Activated CD8-positive, alpha-beta memory T cell treated with anti-CD3 and anti-CD28 coated beads, Interleukin-2, amount 50 U/mL, for 24 hours (primary cell): ENCODE measurements around the gene KIAA0408.
"Not testable (repeated sequence)": the region's sequence is repeated elsewhere in the genome, so short reads cannot be mapped to it uniquely, and the experiment has no call there.

Experiments used
- DNase-seq: peaks from one replicate; pipeline ENCODE4 v3.0.0-alpha.2; 2020; ENCODE audit errors: extremely low read depth

KIAA0408 gene

DNA sequence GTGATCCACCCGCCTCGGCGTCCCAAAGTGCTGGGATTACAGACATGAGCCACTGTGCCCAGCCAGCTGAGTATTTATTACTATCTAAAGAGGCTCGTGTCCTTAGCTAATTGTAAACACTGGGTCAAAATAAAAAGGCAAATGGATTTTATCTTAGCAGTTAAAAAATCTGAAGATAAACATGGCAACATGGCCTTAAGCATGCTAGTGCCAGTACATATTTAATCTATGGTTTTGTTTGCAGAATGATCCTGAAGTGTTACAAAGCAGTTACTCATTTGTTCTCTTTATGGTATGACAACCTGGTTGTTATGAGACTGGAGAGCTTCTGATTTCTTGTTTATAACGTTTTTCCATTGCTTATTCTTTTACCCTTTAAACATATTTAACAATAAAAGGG is 3.9 kb upstream of the KIAA0408 start:
- no peak for DNase-seq

- DNase-seq = no peak
These were observed 3.2 kb upstream of the KIAA0408 start for GRCh38 chr6:127462376-127462775.

- DNase-seq = no peak
These were observed 1.3 kb upstream of the KIAA0408 start for GRCh38 chr6:127460465-127460864.

DNA sequence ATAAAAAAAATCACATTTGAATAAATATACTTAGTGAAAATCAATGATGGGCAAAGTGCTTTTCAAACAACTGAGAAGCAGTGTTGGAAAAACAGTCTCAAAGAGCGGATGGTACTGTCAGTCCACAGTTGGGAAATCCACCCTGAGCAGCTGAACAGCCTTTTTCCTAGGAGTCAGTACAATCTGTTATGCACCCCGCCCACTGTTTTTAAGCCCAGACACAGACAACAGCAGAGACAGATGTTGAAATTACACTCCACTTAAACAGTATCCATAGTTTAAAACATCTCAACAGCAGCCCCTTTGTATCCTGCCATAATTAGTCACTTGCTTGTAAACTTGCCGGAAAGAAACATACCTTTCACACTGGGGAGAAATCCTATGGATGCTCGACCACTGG is 372 bp downstream of the KIAA0408 start:
- no peak for DNase-seq

- no peak for DNase-seq
These were observed 967 bp downstream of the KIAA0408 start for GRCh38 chr6:127458222-127458621.

- DNase-seq = no peak
These were observed 1.6 kb downstream of the KIAA0408 start for GRCh38 chr6:127457456-127458064.

- DNase-seq = no peak
These were observed 2.7 kb downstream of the KIAA0408 start for GRCh38 chr6:127456465-127456864.

DNA sequence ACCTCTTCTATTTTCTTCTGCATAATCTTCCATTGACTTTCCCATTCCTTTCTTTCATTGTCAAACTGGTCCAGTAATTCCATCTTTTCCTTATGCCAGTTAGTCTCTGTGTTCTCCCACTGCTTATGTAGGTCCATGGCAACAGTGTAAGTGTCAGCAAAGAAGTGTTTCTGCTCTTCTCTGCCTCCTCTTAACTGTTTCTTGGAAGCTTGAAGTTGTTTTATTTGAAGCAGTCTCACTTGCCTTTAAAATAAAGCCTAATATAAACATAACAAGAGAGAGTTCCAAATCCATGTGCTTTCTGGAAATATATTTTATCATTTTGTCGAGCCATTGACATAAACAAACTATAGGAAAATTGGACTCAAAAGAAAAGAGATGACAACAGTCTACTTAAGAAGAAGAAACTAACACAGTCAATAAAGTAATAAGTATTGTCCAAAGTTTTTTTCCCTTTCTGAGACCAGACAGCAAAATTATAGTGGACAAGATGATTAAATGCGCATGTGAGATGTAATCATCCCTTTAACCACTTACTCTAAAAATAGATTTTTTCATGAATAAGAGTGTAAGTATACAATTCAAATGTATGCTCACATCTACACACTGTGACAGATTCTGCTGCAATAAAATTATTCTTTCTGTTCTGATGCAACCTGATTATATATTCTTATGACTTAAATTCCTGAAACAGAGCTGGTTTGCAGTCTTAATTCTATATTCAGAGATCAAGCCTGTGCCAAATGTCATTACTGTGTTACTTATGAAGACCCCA is 5.2 kb downstream of the KIAA0408 start:
- DNase-seq = no peak

GRCh38 chr6:127452803-127453202 is 6.4 kb downstream of the KIAA0408 start:
- no peak for DNase-seq

DNA sequence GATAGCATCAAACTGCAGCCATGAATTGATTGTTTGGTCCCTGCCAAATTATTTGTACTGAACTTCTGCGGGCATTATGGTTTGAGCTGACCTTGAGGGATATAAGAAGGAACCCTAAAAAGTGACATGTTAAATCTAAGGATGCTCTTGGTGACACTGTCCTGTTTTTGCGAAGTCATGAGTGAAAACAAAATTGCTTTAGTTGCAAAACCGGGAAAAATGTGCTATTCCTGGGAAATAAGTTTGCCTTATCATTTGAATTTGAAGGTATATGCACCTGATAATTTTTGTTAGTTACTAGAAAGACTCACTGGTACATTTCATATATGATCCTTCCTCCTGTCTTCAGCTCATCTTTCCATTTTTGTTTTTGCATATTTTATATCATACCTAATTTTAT is 7.8 kb downstream of the KIAA0408 start:
- DNase-seq = no peak

DNA sequence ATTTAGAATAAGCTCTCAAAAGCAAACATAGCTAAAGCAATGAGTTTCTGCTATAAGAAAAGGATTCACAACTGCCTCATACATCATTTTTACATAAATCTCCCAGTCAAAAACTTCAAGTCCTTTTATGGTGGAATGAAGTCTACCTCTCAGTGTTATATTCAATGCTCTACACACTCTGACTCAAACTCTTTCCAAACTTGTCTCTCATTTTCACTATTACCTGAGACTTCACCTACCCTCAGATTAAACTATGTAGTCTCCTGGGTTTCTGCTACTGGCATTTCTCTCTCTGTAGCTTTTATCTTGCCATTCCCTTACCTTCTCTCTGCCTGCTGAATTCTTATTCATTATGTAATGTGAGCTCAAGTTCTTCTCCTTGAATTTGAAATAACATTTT is 11.4 kb downstream of the KIAA0408 start:
- DNase-seq = no peak

DNA sequence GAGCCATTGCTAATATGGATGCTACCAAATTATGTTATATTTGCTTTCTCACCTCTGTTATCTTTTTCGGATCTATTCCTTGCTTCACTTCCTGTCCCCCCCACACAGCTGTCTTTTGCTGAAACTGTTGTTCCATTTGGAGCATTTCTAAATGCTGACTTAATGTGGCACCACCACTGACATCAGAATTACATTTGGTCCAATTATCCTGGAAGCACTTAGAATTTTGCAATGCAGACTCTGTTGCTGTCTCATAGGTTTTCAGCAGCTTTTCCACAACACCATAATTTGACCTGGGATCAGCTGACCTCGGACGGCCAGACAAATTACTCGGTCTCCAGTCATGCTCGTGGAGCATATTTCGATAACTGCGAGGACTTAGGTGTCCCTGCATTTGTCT is 12.8 kb downstream of the KIAA0408 start:
- DNase-seq = no peak

DNA sequence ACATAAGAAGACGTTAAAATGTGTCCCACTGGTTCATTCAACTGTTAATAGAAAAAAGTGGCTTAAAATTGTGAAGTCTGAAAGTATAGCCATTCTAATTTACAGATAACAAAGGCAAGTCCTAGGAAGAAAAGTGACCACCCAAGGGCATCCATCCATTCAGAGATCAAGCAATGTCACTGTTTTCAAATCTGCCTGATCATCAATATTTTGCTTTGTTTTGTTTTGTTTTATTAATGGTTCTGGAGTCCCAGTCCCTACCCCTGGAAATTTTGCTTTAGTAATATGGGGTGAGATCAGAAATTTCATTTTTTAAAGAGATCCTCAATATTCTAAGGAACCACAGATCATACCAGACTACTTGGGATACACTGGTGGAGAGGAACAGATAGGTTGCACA is 17.3 kb downstream of the KIAA0408 start:
- DNase-seq = no peak

- DNase-seq = no peak
These were observed 19.5 kb downstream of the KIAA0408 start for GRCh38 chr6:127439718-127440117.

DNA sequence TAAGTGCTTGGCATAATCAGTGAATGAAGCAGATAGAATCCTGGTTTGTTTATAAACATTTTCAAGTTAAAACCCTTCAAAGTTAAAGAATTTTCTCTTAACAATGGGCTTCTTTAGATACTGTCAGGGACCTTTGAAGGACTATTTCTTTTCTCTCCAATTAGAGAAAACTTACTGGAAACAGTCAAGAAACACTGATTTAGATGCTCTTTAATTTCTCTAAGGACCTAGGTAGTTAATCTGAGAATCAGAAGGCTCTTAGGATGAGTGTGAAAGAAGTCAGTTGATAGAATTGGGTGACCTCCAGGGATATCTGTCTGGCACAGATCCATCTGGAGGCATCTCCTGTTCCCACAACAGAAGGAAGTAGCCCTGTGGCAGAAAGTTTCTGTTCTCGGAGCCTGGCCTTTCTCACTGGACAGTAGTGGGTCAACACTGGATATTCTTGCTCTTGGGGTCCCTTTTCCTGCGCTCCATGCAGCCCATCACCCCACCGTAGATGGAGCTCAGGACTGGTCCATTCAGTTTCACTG is 22.5 kb downstream of the KIAA0408 start:
- no peak for DNase-seq

DNA sequence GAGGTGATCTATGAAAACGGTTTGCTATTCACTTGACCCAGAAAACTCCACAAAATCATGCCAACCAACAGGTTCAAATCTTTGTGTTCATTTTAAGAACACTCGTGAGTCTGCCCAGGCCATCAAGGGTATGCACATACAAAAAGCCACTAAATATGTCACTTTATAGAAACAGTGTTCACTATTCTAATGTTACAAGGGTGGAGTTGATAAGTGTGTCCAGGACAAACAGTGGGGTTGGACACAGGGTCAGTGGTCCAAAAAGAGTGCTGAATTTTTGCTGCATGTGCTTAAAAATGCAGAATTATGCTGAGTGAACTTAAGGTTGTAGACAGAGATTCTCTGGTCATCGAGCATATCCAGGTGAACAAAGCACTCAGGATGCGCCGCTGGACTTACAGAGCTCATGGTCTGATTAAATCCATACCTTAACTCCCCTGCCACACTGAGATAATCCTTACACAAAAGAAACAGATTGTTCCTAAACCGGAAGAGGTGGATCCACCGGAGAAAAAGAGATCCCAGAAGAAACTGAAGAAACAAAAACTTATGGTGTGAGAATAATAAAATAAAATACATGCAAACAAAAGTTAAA is 23.5 kb downstream of the KIAA0408 start:
- DNase-seq = no peak

DNA sequence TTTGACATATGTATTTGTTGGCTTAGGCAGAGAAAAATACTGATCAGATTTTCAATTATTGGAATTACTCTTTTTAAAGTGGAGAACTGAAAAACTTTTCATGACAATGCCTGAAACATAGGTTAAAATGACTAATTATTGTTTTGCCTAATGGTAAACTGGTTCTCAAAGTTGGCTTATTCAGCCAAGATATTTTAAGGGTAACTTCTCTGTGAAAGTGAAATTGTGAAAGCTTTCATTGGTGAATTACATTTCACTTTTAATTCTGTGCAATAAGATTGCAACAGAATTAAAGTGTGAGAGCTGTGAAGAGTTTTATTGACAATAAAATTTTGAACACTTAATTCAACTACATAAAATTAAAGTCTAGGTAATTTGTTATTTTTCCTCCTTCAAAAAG is 24.5 kb downstream of the KIAA0408 start:
- DNase-seq = no peak

GRCh38 chr6:127428562-127428961 is 30.6 kb downstream of the KIAA0408 start:
- DNase-seq = not testable (repeated sequence)

DNA sequence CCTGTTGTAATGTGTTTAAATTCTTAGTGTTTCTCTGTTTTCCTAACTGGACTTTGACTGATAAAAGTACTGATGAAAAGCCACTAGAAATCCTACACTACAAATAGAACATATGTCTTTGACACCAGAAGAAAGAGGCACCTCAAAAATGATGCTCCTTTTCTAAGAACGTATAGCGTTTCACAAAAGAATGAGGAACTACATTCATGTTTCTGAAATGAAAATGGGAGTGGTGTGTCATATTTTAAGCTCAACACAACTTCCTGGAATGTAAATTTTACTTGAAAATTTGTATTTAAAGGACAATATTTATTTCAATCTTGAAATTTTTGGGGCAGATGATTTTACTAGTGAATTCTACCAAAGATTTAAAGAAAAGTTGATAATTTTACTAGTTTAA is 35.3 kb downstream of the KIAA0408 start:
- no peak for DNase-seq

DNA sequence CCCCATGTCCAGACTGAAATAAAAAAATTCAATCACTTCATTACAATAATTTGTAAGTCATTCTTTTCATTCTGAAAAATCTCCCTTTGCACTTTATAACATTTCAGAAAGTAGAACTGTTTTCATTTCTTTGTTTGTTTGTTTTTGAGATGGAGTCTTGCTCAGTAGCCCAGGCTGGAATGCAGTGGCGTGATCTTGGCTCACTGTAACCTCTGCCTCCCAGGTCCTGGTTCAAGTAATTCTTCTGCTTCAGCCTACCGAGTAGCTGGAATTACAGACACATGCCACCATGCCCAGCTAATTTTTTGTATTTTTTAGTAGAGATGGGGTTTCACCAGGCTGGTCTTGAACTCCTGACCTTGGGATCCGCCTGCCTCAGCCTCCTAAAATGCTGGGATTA is 38.0 kb downstream of the KIAA0408 start:
- not testable (repeated sequence) for DNase-seq

GRCh38 chr6:127420556-127420955 is 38.6 kb downstream of the KIAA0408 start:
- peak; percentile 54 for DNase-seq

- no peak for DNase-seq
These were observed 44.1 kb downstream of the KIAA0408 start for GRCh38 chr6:127415096-127415495.

- DNase-seq = not testable (repeated sequence)
These were observed 46.1 kb downstream of the KIAA0408 start for GRCh38 chr6:127413123-127413522.
